DMS114 treated with DMSO at 0.1 percent for 48 hours (cell line): Measurements from ENCODE around the gene MN1.

Source experiments
- DNase-seq: peaks from one replicate; lab custom pipeline; 2025; ENCODE audit not compliant: unreplicated experiment; lab: John Stamatoyannopoulos, UW

Gene MN1

GRCh38 chr22:27800250-27801201 is 1.0 kb downstream of the MN1 start:
- no peak for DNase-seq

GRCh38 chr22:27799827-27800249 is 1.7 kb downstream of the MN1 start:
- no peak for DNase-seq

- no peak for DNase-seq
These were observed 2.3 kb downstream of the MN1 start for GRCh38 chr22:27799015-27799826.

GRCh38 chr22:27798511-27799014 is 3.0 kb downstream of the MN1 start:
- no peak for DNase-seq

- DNase-seq: no peak
These were observed 3.8 kb downstream of the MN1 start for GRCh38 chr22:27797520-27798391.

- no peak for DNase-seq
These were observed 4.6 kb downstream of the MN1 start for GRCh38 chr22:27796829-27797519.

- DNase-seq: no peak
These were observed 5.6 kb downstream of the MN1 start for GRCh38 chr22:27795696-27796517.

- no peak for DNase-seq
These were observed 6.5 kb downstream of the MN1 start for GRCh38 chr22:27795053-27795452.

GRCh38 chr22:27794226-27794625 is 7.3 kb downstream of the MN1 start:
- no peak for DNase-seq

- DNase-seq: no peak
These were observed 8.0 kb downstream of the MN1 start for GRCh38 chr22:27793576-27793975.

- no peak for DNase-seq
These were observed 8.9 kb downstream of the MN1 start for GRCh38 chr22:27792452-27793161.

- DNase-seq: no peak
These were observed 9.7 kb downstream of the MN1 start for GRCh38 chr22:27791859-27792241.

GRCh38 chr22:27791159-27791858 is 10.2 kb downstream of the MN1 start:
- DNase-seq: no peak

- no peak for DNase-seq
These were observed 11.0 kb downstream of the MN1 start for GRCh38 chr22:27790376-27791158.

- DNase-seq: no peak
These were observed 12.9 kb downstream of the MN1 start for GRCh38 chr22:27788500-27789288.

GRCh38 chr22:27786965-27787364 is 14.6 kb downstream of the MN1 start:
- DNase-seq: no peak
